Activated CD8-positive, alpha-beta memory T cell treated with anti-CD3 and anti-CD28 coated beads for 36 hours (primary cell): ENCODE data around the gene CTNNA3. TPM values are rescaled to one million over a fixed set of nuclear protein-coding genes. Genes with fewer than 3 reads are reported as not detected.
"Not testable (repeated sequence)": the region's sequence is repeated elsewhere in the genome, so short reads cannot be mapped to it uniquely, and the experiment has no call there.

ENCODE experiments used
- CTCF ChIA-PET: fragments of 350-600 bp; sonication (Branson Sonifier 250); formaldehyde crosslinking; loops from one replicate; lab custom pipeline; 2021; ENCODE audit warnings: antibody characterized with exemption; lab: Charles Lee
- POLR2A ChIA-PET: fragments of 350-600 bp; sonication (Branson Sonifier 250); formaldehyde crosslinking; loops from one replicate; lab custom pipeline; 2021; ENCODE audit warnings: antibody characterized with exemption; lab: Charles Lee
- total RNA-seq, 2 experiments: library from RNA; stranded (reverse); gene quantifications; one replicate each; pipeline ENCODE4 v1.2.3, GENCODE V29; 2021

CTNNA3 gene
- total RNA-seq, 2 experiments from 2014 or later = not detected

DNA sequence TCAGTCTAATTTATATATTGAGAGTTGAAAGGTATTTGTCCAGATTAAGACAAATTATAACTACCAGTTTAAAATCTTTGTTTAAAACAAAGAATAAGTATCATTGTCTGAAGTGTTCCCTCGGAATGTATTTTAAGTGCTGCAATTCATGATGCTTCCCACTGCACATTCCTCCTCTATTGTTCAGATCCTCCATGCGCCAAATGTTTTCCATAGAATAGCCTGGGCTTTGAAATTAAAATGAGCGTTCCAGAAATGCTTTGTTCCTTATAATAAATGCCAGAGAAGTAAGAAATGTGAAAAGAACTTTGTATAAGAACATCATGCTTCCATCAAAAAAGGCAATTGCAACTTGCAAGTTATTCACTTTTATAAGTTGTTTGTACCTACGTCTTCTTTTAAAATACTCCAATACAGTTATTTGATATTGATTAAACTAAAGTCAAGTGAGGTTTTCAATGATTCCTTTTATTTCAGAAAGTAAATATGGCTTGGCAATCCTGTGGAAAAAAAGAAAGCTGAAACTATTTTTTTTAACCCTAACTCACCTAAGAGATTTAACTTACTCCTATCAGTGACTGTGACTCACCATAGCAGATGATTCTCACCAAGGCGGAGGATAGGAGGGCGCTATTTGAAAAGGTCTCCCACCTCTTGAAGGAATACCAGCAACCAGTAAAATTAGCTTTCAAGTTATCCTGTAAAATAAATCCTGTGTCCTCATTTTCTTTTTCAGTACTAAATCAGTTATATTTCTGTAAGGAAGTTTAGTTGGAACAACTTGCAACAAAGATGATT, 85.8 kb downstream of the CTNNA3 start:
- ChIA-PET POLR2A (no interaction called here), CTCF (no interaction called here)

DNA sequence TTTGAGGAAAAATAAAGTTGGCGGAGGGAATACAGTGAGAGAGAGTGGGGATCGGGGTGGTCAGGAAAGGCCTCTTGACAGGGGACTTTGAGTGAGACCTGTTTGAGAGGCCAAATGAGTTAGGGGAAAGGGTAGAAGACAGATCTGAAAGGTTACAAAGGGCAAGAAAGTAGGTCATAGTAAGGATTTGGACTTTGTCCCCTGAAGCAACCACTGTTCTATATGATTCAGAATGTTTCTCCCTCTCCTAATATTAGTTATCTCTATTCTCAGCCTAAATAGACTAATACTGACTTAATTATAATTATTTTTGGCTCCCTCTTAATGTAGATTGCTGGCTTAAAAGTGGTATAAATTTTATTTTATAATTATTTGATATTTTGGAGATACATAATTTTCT, 88.0 kb downstream of the CTNNA3 start:
- CTCF ChIA-PET = no interaction called here
- POLR2A ChIA-PET = no interaction called here

DNA sequence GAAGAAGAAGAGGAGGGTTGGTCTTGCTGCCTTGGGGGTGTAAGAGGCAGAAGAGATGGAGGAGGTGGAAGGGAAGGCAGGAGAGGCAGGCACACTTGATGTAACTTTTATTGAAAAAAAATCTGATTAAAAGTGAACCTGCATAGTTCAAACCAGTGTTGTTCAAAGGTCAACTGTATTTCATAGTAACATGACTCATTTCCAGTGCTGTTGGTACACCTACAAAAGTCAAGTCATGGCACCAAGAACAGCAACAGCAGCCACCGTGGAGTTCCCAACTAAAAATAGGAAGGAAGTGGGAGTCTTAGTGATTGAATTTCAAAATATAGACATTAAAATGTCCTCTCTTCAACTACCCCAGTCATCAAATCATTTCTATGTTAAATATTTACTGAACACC, 88.5 kb downstream of the CTNNA3 start:
- ChIA-PET CTCF (no interaction called here), POLR2A (no interaction called here)

GRCh38 chr10:67606572-67606971, 89.4 kb downstream of the CTNNA3 start:
- CTCF ChIA-PET = no interaction called here
- POLR2A ChIA-PET = no interaction called here

- POLR2A ChIA-PET = no interaction called here
- CTCF ChIA-PET = no interaction called here
Observed at GRCh38 chr10:67603701-67604100, 92.3 kb downstream of the CTNNA3 start.

- CTCF ChIA-PET = no interaction called here
- POLR2A ChIA-PET = no interaction called here
Observed at GRCh38 chr10:67603086-67603485, 92.9 kb downstream of the CTNNA3 start.

- ChIA-PET POLR2A (no interaction called here), CTCF (no interaction called here)
Observed at GRCh38 chr10:67602268-67602950, 93.6 kb downstream of the CTNNA3 start.

- CTCF ChIA-PET = no interaction called here
- POLR2A ChIA-PET = no interaction called here
Observed at GRCh38 chr10:67599597-67599996, 96.4 kb downstream of the CTNNA3 start.

- CTCF ChIA-PET = no interaction called here
- POLR2A ChIA-PET = no interaction called here
Observed at GRCh38 chr10:67596641-67597040, 99.4 kb downstream of the CTNNA3 start.

DNA sequence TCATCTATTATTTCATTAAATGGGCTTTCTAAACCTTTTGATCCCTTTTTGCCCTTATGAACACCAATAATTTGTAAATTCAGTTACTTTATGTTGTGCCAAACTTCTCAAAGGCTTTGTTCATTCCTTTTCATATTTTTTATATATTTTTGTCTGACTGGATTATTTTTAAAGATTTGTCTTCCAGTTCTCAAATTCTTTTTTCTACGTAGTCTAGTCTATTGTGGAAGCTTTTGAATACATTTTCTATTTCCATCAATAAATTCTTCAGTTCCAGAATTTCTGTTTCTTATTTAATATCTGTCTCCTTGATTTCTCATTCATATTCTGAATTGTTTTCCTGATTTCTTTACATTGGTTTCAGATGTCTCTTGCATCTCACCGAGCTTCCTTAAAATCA, 108.2 kb downstream of the CTNNA3 start:
- POLR2A ChIA-PET = no interaction called here

DNA sequence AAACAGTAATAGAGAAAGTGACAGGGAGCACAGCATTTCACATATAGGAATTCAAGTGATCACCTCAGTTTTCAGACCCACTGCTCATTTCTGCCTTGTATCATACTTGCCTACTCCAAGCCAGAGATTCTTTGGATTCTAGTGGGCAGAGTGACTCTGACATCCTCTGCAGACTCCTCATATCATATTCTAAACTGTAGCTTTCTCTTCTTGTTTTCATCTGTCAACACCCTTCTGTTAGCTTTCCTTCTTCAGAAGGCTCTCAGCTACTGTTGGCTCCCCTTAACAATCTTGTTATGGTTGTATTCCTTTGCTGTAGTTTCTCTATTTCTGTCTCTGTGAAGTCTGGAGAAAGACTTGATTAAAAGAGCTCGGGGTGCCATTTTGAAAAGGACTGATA, 120.5 kb downstream of the CTNNA3 start:
- POLR2A ChIA-PET = no interaction called here
- CTCF ChIA-PET = interaction anchor here (0.5 kb wide), 1 partner anchor 538 kb away, joined by 3 read pairs; no protein-coding TSS in a partner anchor

More for the DNA sequence above, 108.2 kb downstream of the CTNNA3 start:
- CTCF ChIA-PET = no interaction called here

DNA sequence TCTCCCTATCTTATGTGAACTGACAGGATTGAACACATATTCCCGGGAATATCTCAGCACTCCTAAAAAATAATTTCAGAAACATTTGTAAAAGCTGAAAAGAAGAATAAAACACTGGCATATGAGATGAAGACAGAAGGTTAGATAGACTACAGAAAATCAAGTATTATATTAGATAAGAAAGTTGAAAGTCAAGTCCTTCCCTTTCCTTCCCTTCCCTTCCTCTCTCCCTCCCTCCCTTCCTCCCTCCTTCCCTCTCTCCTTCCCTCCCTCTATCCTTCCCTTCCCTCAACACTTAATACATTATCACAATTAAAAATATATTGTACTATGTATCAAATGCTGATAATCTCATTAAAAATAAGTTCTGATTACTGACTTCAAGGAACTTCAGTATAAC, 122.5 kb downstream of the CTNNA3 start:
- CTCF ChIA-PET = no interaction called here

DNA sequence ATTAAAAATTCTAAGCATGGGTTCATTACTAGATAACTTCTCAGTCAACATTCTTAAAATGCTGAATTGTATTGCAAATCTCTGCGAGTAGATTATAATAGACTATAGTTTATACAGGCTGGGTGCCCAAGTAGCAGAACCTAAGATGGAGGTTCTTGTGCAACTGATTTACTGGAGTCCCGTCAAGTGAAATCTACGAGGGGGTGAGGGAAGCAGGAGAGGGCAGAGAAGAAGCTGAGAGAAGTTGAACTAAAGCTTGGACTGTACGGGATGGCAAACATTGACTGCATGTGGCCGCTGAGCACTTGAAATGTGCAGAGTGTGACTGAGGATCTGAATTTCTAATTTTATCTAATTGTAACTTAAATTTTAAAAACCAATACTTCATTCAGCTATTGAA, 124.5 kb downstream of the CTNNA3 start:
- POLR2A ChIA-PET = no interaction called here
- CTCF ChIA-PET = no interaction called here

More for the DNA sequence above, 122.5 kb downstream of the CTNNA3 start:
- POLR2A ChIA-PET = no interaction called here

- CTCF ChIA-PET, POLR2A ChIA-PET: not testable (repeated sequence)
Observed at GRCh38 chr10:67558311-67558710, 137.7 kb downstream of the CTNNA3 start.

GRCh38 chr10:67553254-67553653, 142.7 kb downstream of the CTNNA3 start:
- CTCF ChIA-PET = no interaction called here
- POLR2A ChIA-PET = no interaction called here

GRCh38 chr10:67550838-67551402, 145.1 kb downstream of the CTNNA3 start:
- ChIA-PET POLR2A (no interaction called here), CTCF (no interaction called here)

DNA sequence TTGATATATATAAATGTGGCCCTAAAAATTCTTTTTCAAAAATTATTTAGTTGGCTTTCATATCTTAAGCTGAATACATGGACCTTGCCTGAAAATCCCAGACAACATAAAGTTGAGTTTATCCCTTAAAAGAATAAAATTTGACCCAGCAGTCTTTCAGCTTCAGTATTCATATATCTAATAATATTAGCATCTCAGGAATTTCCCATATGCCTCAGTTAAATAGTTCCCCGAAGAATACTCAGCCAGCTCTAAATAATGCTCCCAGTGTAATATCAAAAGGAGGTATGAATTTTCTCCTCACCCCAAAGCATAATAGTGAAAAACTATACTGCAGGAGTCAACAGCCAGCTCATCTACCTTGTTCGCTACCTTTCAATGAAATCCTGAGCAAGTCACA, 145.9 kb downstream of the CTNNA3 start:
- POLR2A ChIA-PET = no interaction called here
- CTCF ChIA-PET = no interaction called here

GRCh38 chr10:67549390-67549789, 146.6 kb downstream of the CTNNA3 start:
- CTCF ChIA-PET = no interaction called here

DNA sequence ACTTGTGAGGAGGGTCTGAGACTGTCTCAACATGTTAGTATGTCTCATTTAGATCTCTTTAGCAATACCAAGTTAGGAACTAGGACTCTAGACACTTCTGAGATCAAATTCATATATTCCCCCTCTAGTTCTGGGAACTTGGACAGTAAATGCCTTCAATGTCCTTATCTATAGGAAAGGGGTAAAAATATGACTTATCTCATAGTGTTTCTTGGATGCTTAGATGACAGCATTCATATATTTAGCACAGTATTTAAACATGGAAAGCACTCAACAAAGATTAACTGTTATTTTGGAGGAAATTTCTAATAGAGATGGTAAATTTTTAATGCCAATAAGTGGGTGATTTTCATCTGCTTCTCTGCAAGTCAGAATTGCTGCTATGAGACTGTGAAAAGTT, 154.6 kb downstream of the CTNNA3 start:
- CTCF ChIA-PET = no interaction called here

More at GRCh38 chr10:67549390-67549789, 146.6 kb downstream of the CTNNA3 start:
- POLR2A ChIA-PET = no interaction called here

GRCh38 chr10:67539312-67539711, 156.7 kb downstream of the CTNNA3 start:
- CTCF ChIA-PET = no interaction called here
- POLR2A ChIA-PET = no interaction called here

More for the DNA sequence above, 154.6 kb downstream of the CTNNA3 start:
- POLR2A ChIA-PET = no interaction called here

DNA sequence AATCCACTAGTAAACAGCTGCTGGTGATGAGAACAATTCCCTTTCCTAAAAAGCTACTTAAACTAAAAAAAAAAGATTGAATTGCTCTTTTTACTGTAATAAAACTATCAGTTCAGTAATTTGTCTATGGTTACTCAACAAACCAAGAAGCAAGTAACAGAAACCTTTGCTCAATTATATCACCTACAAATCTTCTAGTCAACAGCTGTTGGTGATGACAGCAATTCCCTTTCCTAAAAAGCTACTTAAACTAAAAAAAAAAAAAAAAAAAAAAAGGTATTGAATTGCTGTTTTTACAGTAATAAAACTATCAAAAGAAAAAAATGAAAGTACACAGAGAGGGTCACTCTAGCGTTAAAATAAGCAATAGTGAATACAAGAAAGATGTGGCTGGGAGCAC, 158.1 kb downstream of the CTNNA3 start:
- CTCF ChIA-PET = no interaction called here
- POLR2A ChIA-PET = no interaction called here
